HEK293 (cell line): ENCODE measurements around the gene NPFF.

Experiments used
- CTCF ChIA-PET: fragments of 350-600 bp; formaldehyde crosslinking; extraction: SDS; loops from one replicate; lab custom pipeline; 2021; ENCODE audit warnings: antibody characterized with exemption; lab: Yijun Ruan, JAX
- POLR2A ChIA-PET: fragments of 300-600 bp; formaldehyde crosslinking; extraction: SDS; loops from one replicate; lab custom pipeline; 2020; ENCODE audit warnings: antibody characterized with exemption, inconsistent platforms; lab: Yijun Ruan, JAX
- H3K27ac ChIP-seq: fragments of 200-500 bp; sonication (Bioruptor generic); 2 replicates; pipeline ENCODE4 v1.5.1; 2014; ENCODE audit warnings: low read depth, low read length, control low read depth, inconsistent platforms; ENCODE audit errors: extremely low read depth
- H3K36me3 ChIP-seq, 2 experiments: fragments of 200-500 bp in 1 of 2; sonication (Bioruptor generic) in 1 of 2; 1 replicate in 1 of 2; 2 replicates in 1 of 2; pipeline ENCODE4 v1.5.1; 2014 to 2017; ENCODE audit warnings: inconsistent platforms in 2 of 2, low read length in 2 of 2; ENCODE audit not compliant: control insufficient read depth in 2 of 2, insufficient read depth in 1 of 2
- H3K4me1 ChIP-seq: fragments of 200-500 bp; sonication (Bioruptor generic); 2 replicates; pipeline ENCODE4 v1.5.1; 2014; ENCODE audit warnings: mild to moderate bottlenecking, low read length, inconsistent platforms; ENCODE audit not compliant: control insufficient read depth, insufficient read depth
- H3K4me3 ChIP-seq: 2 replicates; pipeline ENCODE4 v1.5.1; 2011; ENCODE audit warnings: low read depth, mild to moderate bottlenecking, control low read depth, low read length, moderate library complexity
- H3K9me3 ChIP-seq: fragments of 200-500 bp; sonication (Bioruptor generic); 2 replicates; pipeline ENCODE4 v1.5.1; 2014; ENCODE audit warnings: low read depth, low read length, inconsistent platforms; ENCODE audit not compliant: control insufficient read depth, insufficient read depth
- BCL6B ChIP-seq: fragments of 450-650 bp; formaldehyde crosslinking; IDR thresholded peaks from 2 replicates; pipeline ENCODE4 v1.5.1; 2017; ENCODE audit warnings: missing biosample characterization, missing genetic modification characterization
- FEZF1 ChIP-seq: fragments of 450-650 bp; formaldehyde crosslinking; IDR thresholded peaks from 2 replicates; pipeline ENCODE4 v1.5.1; 2016; ENCODE audit warnings: missing biosample characterization, missing genetic modification characterization
- HIC1 ChIP-seq: fragments of 450-650 bp; formaldehyde crosslinking; IDR thresholded peaks from 2 replicates; pipeline ENCODE4 v1.5.1; 2016; ENCODE audit warnings: missing biosample characterization, missing genetic modification characterization
- IKZF3 ChIP-seq: fragments of 450-650 bp; IDR thresholded peaks from 2 replicates; pipeline ENCODE4 v1.5.0; 2018; ENCODE audit warnings: missing biosample characterization, mild to moderate bottlenecking, missing genetic modification characterization, moderate library complexity
- OSR2 ChIP-seq: fragments of 450-650 bp; formaldehyde crosslinking; IDR thresholded peaks from 2 replicates; pipeline ENCODE4 v1.5.1; 2016; ENCODE audit warnings: missing biosample characterization, missing genetic modification characterization
- PRDM6 ChIP-seq: fragments of 450-650 bp; formaldehyde crosslinking; IDR thresholded peaks from 2 replicates; pipeline ENCODE4 v1.5.1; 2017; ENCODE audit warnings: missing biosample characterization, missing genetic modification characterization
- WT1 ChIP-seq: fragments of 450-650 bp; formaldehyde crosslinking; IDR thresholded peaks from 2 replicates; pipeline ENCODE4 v1.5.1; 2016; ENCODE audit warnings: missing biosample characterization, missing genetic modification characterization
- ZBTB26 ChIP-seq: fragments of 450-650 bp; formaldehyde crosslinking; optimal IDR thresholded peaks from 2 replicates; pipeline ENCODE3; 2016; ENCODE audit warnings: missing biosample characterization, mild to moderate bottlenecking, missing genetic modification characterization
- ZBTB44 ChIP-seq: fragments of 450-650 bp; IDR thresholded peaks from 2 replicates; pipeline ENCODE4 v1.5.1; 2018; ENCODE audit warnings: missing biosample characterization, mild to moderate bottlenecking, missing genetic modification characterization
- ZBTB8A ChIP-seq: fragments of 450-650 bp; formaldehyde crosslinking; IDR thresholded peaks from 2 replicates; pipeline ENCODE4 v1.5.1; 2016; ENCODE audit warnings: missing biosample characterization, missing genetic modification characterization
- ZFHX2 ChIP-seq: fragments of 450-650 bp; formaldehyde crosslinking; conservative IDR thresholded peaks from 2 replicates; pipeline ENCODE4 v1.5.1; 2016; ENCODE audit warnings: missing biosample characterization, missing genetic modification characterization
- ZIC2 ChIP-seq: fragments of 450-650 bp; formaldehyde crosslinking; IDR thresholded peaks from 2 replicates; pipeline ENCODE4 v1.5.1; 2016; ENCODE audit warnings: missing biosample characterization, missing genetic modification characterization
- ZNF121 ChIP-seq: fragments of 450-650 bp; formaldehyde crosslinking; IDR thresholded peaks from 2 replicates; pipeline ENCODE4 v1.5.1; 2016; ENCODE audit warnings: missing biosample characterization, missing genetic modification characterization
- ZNF175 ChIP-seq: fragments of 450-650 bp; formaldehyde crosslinking; IDR thresholded peaks from 2 replicates; pipeline ENCODE4 v1.5.1; 2016; ENCODE audit warnings: missing biosample characterization, missing genetic modification characterization
- ZNF449 ChIP-seq: fragments of 450-650 bp; formaldehyde crosslinking; IDR thresholded peaks from 2 replicates; pipeline ENCODE4 v1.5.1; 2017; ENCODE audit warnings: missing biosample characterization, mild to moderate bottlenecking, missing genetic modification characterization, moderate library complexity
- ZNF561 ChIP-seq: fragments of 450-650 bp; IDR thresholded peaks from 2 replicates; pipeline ENCODE4 v1.5.1; 2018; ENCODE audit warnings: missing biosample characterization, missing genetic modification characterization, borderline replicate concordance
- ZNF707 ChIP-seq: fragments of 450-650 bp; formaldehyde crosslinking; IDR thresholded peaks from 2 replicates; pipeline ENCODE4 v1.5.1; 2016; ENCODE audit warnings: missing biosample characterization, missing genetic modification characterization
- ZNF843 ChIP-seq: fragments of 450-650 bp; formaldehyde crosslinking; IDR thresholded peaks from 2 replicates; pipeline ENCODE4 v1.5.1; 2016; ENCODE audit warnings: missing biosample characterization, missing genetic modification characterization
- ZSCAN30 ChIP-seq: fragments of 450-650 bp; IDR thresholded peaks from 2 replicates; pipeline ENCODE4 v1.5.1; 2018; ENCODE audit warnings: missing biosample characterization, mild to moderate bottlenecking, missing genetic modification characterization, moderate library complexity

Gene NPFF

GRCh38 chr12:53506881-53507602, at the start of gene NPFF:
TSS of gene NPFF (minus strand) at chr12:53507484. CDS start at chr12:53507474, 10 bp downstream.
- Histone ChIP-seq H3K4me1 (peaks cover 2% of the 10 kb centered on the region), H3K4me3 (no peak within 1 kb of the TSS), H3K27ac (no peak within 1 kb of the TSS), H3K36me3 (peaks cover 0 to 63% of the 10 kb centered on the region in 2 experiments; a peak in 1 of 3 replicates), H3K9me3 (no peaks in the 10 kb centered on the region)
- ChIA-PET CTCF (interaction anchor here (0.6 to 5.4 kb wide), 7 partner anchors 9 to 211 kb away, joined by 3 to 63 read pairs (median 18); partner anchors contain the start of genes AAAS and PFDN5), POLR2A (no interaction called here)
- TF ChIP-seq ZIC2 (tag by site-specific recombination) (peak; percentile 46), BCL6B (no peak)

- H3K27ac ChIP-seq: 0 out of 2 replicates have a peak overlapping the region, but pooled peaks have one; percentile 24
- POLR2A ChIA-PET: no interaction called here
- no peaks in the 10 kb centered on the region for H3K9me3 ChIP-seq
- 0 out of 2 replicates have a peak, but pooled peaks have one; percentile 15 for TF ChIP-seq OSR2 (tag by site-specific recombination)
- TF ChIP-seq ZSCAN30: peak; percentile 63; the same call in 1 of the 2 replicates
- TF ChIP-seq PRDM6 (tag by site-specific recombination): peak; percentile 38; the same call in 1 of the 2 replicates
- no peak for TF ChIP-seq ZNF175
- no peak for TF ChIP-seq ZNF707 (tag by site-specific recombination)
- TF ChIP-seq ZNF121 (tag by site-specific recombination): peak; percentile 12; the same call in 1 of the 2 replicates
- TF ChIP-seq ZNF449 (tag by site-specific recombination): peak; percentile 81
- TF ChIP-seq IKZF3 (tag by site-specific recombination): peak; percentile 39; the same call in 1 of the 2 replicates
- TF ChIP-seq HIC1 (tag by site-specific recombination): peak; percentile 41; the same call in 1 of the 2 replicates
- TF ChIP-seq ZBTB8A (tag by site-specific recombination): peak; percentile 60
- peak; percentile 82 for TF ChIP-seq FEZF1 (tag by site-specific recombination)
- peak; percentile 72 for TF ChIP-seq ZIC2 (tag by site-specific recombination)
- no peak for TF ChIP-seq ZBTB26 (tag by site-specific recombination)
- no peak for TF ChIP-seq ZFHX2
- 0 out of 2 replicates have a peak, but pooled peaks have one; percentile 43 for TF ChIP-seq ZNF561 (tag by site-specific recombination)
- peak; percentile 90 for TF ChIP-seq ZBTB44 (tag by site-specific recombination)
- 0 out of 2 replicates have a peak, but pooled peaks have one; percentile 17 for TF ChIP-seq WT1 (tag by site-specific recombination)
- TF ChIP-seq ZNF843 (tag by site-specific recombination): peak; percentile 42; the same call in 1 of the 2 replicates
- CTCF ChIA-PET: interaction anchor here (0.8 to 2.1 kb wide), 3 partner anchors 8 to 150 kb away, joined by 3 to 6 read pairs (median 3); partner anchors contain the start of gene ATP5MC2
- peaks cover 8% of the 10 kb centered on the region for H3K4me1 ChIP-seq
- H3K36me3 ChIP-seq: peaks cover 7 to 16% of the 10 kb centered on the region in 2 experiments; a peak in 2 of 3 replicates
- no peak overlapping the region for H3K4me3 ChIP-seq
These were observed 45.4 kb upstream of the NPFF start for GRCh38 chr12:53552361-53553327.
